NCI-H1092 treated with DMSO at 0.1 percent for 48 hours (cell line): Measurements from ENCODE around the gene CISTR.

Experiments
- DNase-seq: peaks from one replicate; lab custom pipeline; 2025; lab: John Stamatoyannopoulos, UW

CISTR gene

GRCh38 chr12:53743266-53744129, 8.3 kb downstream of the CISTR start:
- DNase-seq, result peak; percentile 43

- DNase-seq, result no peak
Observed at GRCh38 chr12:53740130-53740491, 11.7 kb downstream of the CISTR start.

GRCh38 chr12:53739214-53740129, 12.3 kb downstream of the CISTR start:
- peak; percentile 47 for DNase-seq

- no peak for DNase-seq
Observed at GRCh38 chr12:53738406-53739213, 13.2 kb downstream of the CISTR start.

- no peak for DNase-seq
Observed at GRCh38 chr12:53737951-53738405, 13.8 kb downstream of the CISTR start.

- DNase-seq, result no peak
Observed at GRCh38 chr12:53737093-53737808, 14.5 kb downstream of the CISTR start.

GRCh38 chr12:53736592-53736991, 15.2 kb downstream of the CISTR start:
- no peak for DNase-seq

GRCh38 chr12:53735556-53735955, 16.2 kb downstream of the CISTR start:
- DNase-seq, result peak; percentile 36

GRCh38 chr12:53734425-53734824, 17.4 kb downstream of the CISTR start:
- no peak for DNase-seq

- no peak for DNase-seq
Observed at GRCh38 chr12:53733807-53734200, 18.0 kb downstream of the CISTR start.

GRCh38 chr12:53733051-53733806, 18.6 kb downstream of the CISTR start:
- DNase-seq, result no peak

- DNase-seq, result no peak
Observed at GRCh38 chr12:53729644-53730043, 22.1 kb downstream of the CISTR start.

GRCh38 chr12:53728206-53728605, 23.6 kb downstream of the CISTR start:
- no peak for DNase-seq

GRCh38 chr12:53727310-53728041, 24.3 kb downstream of the CISTR start, which contains the start of gene CALCOCO1:
CALCOCO1 (minus strand) TSS chr12:53727452; CDS start chr12:53725242, 2,210 bp downstream.
- DNase-seq, result peak; percentile 97

GRCh38 chr12:53726946-53727309, 24.9 kb downstream of the CISTR start:
- DNase-seq, result no peak

- no peak for DNase-seq
Observed at GRCh38 chr12:53726341-53726740, 25.4 kb downstream of the CISTR start.

- DNase-seq, result no peak
Observed at GRCh38 chr12:53725824-53726223, 26.0 kb downstream of the CISTR start.

GRCh38 chr12:53722450-53723041, 29.2 kb downstream of the CISTR start:
- DNase-seq, result no peak

- no peak for DNase-seq
Observed at GRCh38 chr12:53720946-53721345, 30.8 kb downstream of the CISTR start.
